Neural progenitor cell (in vitro differentiated cells): ENCODE results near the gene DNER.

Source experiments
- EZH2 ChIP-seq: fragments of 200-600 bp; sonication (generic); IDR thresholded peaks from 2 replicates; pipeline ENCODE4 v1.6.1; 2017; ENCODE audit warnings: antibody characterized with exemption, mild to moderate bottlenecking, moderate library complexity
- TF ChIP-seq, protein P1 (sequence below): fragments of 200-600 bp; sonication (generic); IDR thresholded peaks from 2 replicates; pipeline ENCODE4 v1.5.1; 2017; ENCODE audit warnings: antibody characterized with exemption, mild to moderate bottlenecking

- TF ChIP-seq, protein P1, sequence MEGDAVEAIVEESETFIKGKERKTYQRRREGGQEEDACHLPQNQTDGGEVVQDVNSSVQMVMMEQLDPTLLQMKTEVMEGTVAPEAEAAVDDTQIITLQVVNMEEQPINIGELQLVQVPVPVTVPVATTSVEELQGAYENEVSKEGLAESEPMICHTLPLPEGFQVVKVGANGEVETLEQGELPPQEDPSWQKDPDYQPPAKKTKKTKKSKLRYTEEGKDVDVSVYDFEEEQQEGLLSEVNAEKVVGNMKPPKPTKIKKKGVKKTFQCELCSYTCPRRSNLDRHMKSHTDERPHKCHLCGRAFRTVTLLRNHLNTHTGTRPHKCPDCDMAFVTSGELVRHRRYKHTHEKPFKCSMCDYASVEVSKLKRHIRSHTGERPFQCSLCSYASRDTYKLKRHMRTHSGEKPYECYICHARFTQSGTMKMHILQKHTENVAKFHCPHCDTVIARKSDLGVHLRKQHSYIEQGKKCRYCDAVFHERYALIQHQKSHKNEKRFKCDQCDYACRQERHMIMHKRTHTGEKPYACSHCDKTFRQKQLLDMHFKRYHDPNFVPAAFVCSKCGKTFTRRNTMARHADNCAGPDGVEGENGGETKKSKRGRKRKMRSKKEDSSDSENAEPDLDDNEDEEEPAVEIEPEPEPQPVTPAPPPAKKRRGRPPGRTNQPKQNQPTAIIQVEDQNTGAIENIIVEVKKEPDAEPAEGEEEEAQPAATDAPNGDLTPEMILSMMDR = no peak
- no peak for TF ChIP-seq EZH2
Measured at GRCh38 chr2:229732897-229733296, 18.5 kb upstream of the DNER start.
